HL-60 (cell line): ENCODE results near the gene CABLES2.

Source experiments
- DNase-seq, 2 experiments: peaks; one replicate each; pipeline ENCODE4 v3.0.0-alpha.2; 2010 to 2020; ENCODE audit warnings: low read depth in 1 of 2, low spot score in 1 of 2
- H3K27ac ChIP-seq: fragments of 250-450 bp; sonication (Bioruptor Pico); replicated peaks from 2 replicates; pipeline ENCODE4 v1.5.1; 2020; ENCODE audit warnings: mild to moderate bottlenecking, moderate library complexity
- H3K27me3 ChIP-seq: fragments of 250-450 bp; sonication (Bioruptor Pico); 2 replicates; pipeline ENCODE4 v1.5.1; 2021; ENCODE audit warnings: mild to moderate bottlenecking, moderate library complexity; ENCODE audit not compliant: insufficient read depth, poor library complexity, severe bottlenecking
- H3K4me3 ChIP-seq: replicated peaks from 2 replicates; pipeline ENCODE4 v1.5.1; 2011; ENCODE audit warnings: mild to moderate bottlenecking, control low read depth, low read length; ENCODE audit not compliant: insufficient read depth
- GABPA ChIP-seq: IDR thresholded peaks from 2 replicates; pipeline ENCODE4 v1.6.1; 2012; ENCODE audit warnings: low read depth
- POLR2AphosphoS5 ChIP-seq: IDR thresholded peaks from 2 replicates; pipeline ENCODE4 v1.6.1; 2012; ENCODE audit warnings: low read depth
- SPI1 ChIP-seq: IDR thresholded peaks from 2 replicates; pipeline ENCODE4 v1.6.1; 2012; ENCODE audit warnings: low read depth, mild to moderate bottlenecking, borderline replicate concordance
- TF ChIP-seq, protein P1 (sequence below): IDR thresholded peaks from 2 replicates; pipeline ENCODE4 v1.6.1; 2012; ENCODE audit warnings: low read depth; ENCODE audit not compliant: insufficient replicate concordance
- TF ChIP-seq, protein P2 (sequence below): IDR thresholded peaks from one replicate; pipeline ENCODE4 v1.5.1; 2011; ENCODE audit warnings: low read length, control low read depth, inconsistent platforms; ENCODE audit not compliant: insufficient read depth

The CABLES2 gene

DNA sequence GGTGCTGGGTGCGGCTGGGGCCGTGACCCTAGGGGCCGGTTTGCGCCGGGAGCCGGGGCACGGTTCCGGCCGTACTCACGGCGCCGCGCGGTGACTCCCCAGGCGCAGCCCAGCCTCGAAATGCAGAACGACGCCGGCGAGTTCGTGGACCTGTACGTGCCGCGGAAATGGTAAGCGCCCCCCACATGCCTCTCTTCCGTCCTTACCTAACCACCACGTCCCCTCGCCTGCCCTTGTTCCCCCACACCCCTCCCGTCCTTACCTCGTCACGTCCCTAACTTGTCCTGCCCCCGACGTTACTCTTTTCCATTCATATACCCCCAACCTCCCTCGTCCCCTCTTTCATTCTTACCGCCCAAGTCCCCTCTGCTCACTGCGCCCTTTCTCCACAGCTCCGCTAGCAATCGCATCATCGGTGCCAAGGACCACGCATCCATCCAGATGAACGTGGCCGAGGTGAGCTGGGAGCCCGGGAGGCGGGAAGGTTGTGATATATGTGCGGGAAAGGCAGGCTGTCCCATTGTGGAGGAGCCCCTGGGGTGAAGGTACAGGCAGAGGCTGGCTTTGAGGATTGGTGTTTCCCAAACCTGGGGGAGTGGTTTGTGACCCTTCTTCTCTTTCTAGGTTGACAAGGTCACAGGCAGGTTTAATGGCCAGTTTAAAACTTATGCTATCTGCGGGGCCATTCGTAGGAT lies 19.7 kb downstream of the CABLES2 start:
- peak in 1 of 2 experiments; percentile 65 for DNase-seq

DNA sequence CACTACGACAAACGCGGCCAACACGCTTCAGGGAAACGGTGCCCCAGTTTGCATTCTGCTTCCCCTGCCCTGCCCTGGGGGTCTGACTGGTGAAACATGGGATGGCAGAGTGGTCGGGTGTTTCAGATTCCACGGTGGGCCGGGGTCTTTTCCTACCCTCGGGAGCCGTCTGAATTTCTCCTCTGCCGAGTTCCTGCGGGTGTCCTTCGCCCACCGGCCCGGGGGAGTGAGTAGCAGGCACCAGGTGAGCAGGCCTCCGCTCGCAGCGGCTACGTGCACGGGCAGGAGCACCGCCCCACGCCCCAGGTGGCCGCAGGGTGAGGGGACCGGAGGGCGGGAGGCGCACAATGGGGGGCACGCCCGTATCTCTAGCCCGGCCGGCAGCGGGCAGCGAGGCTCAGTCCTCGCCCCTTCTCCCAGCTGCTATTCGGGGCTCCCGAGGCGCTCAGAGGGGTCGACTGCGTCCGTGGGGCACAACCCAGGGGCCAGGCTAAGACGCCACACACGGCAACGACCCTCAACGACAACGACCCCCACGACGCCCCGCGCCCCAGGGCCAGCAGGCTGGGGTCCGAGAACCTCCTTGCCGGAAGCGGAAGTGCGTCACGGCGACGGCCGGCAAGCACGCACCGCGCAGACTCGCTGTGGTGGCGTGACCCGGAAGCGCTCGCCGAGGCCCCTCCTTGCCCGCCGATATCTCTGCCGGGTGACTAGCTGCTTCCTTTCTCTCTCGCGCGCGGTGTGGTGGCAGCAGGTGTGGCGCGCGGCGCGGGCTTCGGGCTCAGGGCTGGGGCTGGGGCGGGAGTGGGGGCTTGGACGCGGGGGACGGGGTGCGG lies 20.5 kb downstream of the CABLES2 start, which contains the start of gene RPS21:
TSS of gene RPS21 (plus strand) at position 721 of the 836 bp plus-strand sequence. CDS start 236 bp downstream, outside the sequence.
- Histone ChIP-seq H3K4me3 (peak within 1 kb of the TSS; percentile 87), H3K27ac (peak within 1 kb of the TSS; percentile 90), H3K27me3 (no peaks in the 10 kb centered on the region)
- DNase-seq, result peak; percentile 93 to 94
- TF ChIP-seq, protein P1, sequence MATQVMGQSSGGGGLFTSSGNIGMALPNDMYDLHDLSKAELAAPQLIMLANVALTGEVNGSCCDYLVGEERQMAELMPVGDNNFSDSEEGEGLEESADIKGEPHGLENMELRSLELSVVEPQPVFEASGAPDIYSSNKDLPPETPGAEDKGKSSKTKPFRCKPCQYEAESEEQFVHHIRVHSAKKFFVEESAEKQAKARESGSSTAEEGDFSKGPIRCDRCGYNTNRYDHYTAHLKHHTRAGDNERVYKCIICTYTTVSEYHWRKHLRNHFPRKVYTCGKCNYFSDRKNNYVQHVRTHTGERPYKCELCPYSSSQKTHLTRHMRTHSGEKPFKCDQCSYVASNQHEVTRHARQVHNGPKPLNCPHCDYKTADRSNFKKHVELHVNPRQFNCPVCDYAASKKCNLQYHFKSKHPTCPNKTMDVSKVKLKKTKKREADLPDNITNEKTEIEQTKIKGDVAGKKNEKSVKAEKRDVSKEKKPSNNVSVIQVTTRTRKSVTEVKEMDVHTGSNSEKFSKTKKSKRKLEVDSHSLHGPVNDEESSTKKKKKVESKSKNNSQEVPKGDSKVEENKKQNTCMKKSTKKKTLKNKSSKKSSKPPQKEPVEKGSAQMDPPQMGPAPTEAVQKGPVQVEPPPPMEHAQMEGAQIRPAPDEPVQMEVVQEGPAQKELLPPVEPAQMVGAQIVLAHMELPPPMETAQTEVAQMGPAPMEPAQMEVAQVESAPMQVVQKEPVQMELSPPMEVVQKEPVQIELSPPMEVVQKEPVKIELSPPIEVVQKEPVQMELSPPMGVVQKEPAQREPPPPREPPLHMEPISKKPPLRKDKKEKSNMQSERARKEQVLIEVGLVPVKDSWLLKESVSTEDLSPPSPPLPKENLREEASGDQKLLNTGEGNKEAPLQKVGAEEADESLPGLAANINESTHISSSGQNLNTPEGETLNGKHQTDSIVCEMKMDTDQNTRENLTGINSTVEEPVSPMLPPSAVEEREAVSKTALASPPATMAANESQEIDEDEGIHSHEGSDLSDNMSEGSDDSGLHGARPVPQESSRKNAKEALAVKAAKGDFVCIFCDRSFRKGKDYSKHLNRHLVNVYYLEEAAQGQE, result peak; percentile 11
- TF ChIP-seq GABPA, result peak; percentile 95
- TF ChIP-seq, protein P2, sequence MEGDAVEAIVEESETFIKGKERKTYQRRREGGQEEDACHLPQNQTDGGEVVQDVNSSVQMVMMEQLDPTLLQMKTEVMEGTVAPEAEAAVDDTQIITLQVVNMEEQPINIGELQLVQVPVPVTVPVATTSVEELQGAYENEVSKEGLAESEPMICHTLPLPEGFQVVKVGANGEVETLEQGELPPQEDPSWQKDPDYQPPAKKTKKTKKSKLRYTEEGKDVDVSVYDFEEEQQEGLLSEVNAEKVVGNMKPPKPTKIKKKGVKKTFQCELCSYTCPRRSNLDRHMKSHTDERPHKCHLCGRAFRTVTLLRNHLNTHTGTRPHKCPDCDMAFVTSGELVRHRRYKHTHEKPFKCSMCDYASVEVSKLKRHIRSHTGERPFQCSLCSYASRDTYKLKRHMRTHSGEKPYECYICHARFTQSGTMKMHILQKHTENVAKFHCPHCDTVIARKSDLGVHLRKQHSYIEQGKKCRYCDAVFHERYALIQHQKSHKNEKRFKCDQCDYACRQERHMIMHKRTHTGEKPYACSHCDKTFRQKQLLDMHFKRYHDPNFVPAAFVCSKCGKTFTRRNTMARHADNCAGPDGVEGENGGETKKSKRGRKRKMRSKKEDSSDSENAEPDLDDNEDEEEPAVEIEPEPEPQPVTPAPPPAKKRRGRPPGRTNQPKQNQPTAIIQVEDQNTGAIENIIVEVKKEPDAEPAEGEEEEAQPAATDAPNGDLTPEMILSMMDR, result no peak
- TF ChIP-seq SPI1, result peak; percentile 73; the same call in 1 of the 2 replicates
- peak; percentile 91 for TF ChIP-seq POLR2AphosphoS5

More for the DNA sequence above, 19.7 kb downstream of the CABLES2 start:
- Histone ChIP-seq H3K4me3 (peak overlapping the region; percentile 87), H3K27ac (peak overlapping the region; percentile 90), H3K27me3 (no peaks in the 10 kb centered on the region)
- peak; percentile 24; the same call in 1 of the 2 replicates for TF ChIP-seq POLR2AphosphoS5
- TF ChIP-seq SPI1, result no peak

DNA sequence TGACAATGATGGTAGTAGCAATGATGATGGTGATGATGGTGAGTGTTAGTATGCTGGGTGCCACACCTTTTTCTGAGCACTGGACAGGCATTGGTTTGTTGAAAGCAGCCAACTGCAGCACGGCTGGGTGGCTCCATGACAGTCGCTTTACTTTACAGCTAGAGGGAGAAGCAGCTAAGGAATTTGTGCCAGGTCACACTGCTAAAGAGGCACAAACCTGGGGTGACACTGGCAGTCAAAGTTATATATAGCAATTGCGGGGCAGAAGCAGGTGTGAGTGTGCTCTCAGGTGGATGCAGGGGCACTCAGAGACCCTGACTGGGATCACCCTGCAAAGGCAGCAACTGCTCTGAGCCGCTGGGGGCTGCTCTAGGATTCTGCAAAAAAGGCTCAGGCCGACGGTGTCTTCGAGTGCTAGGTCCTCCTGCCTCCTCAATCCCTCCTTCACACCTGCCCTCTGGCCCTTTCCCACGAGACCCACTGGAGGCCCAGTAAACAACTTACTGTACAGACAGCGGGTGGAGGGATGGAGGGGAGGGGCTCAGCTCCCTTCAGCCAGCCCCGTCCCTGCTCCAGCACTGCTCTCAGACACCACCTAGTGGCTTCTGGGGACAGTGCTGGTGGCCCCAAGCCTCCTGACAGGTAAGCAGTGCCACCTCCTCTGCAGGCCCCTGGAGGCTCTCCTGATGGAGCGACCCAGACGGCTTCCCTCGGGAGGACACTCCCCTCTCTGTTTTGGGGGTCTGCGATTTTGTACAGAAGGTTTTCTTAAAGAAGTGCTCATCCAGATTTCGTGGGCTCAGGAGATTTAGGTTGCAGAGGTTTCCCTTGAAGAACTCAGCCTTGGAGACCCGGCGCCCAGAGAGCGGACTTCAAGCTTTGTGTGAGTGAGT lies 24.5 kb downstream of the CABLES2 start:
- no peak overlapping the region for H3K27ac ChIP-seq
- TF ChIP-seq, protein P2, result peak; percentile 90
- TF ChIP-seq, protein P1, result no peak
- no peak overlapping the region for H3K4me3 ChIP-seq
- DNase-seq, result peak in 1 of 2 experiments; percentile 81
- H3K27me3 ChIP-seq, result no peaks in the 10 kb centered on the region
